Tibial nerve (tissue), 4 donors: ENCODE results near the gene HAPSTR1.

Experiments
- CTCF ChIP-seq, 5 experiments: fragments of 200-600 bp in 3 of 5; fragments of 450-650 bp in 2 of 5; sonication (generic) in 3 of 5; IDR thresholded peaks; one replicate each; pipeline ENCODE4 v1.5.1; 2016 to 2019; ENCODE audit warnings: antibody characterized with exemption in 5 of 5, mild to moderate bottlenecking in 3 of 5, moderate library complexity in 2 of 5
- EP300 ChIP-seq, 2 donors: sonication (generic); formaldehyde crosslinking; IDR thresholded peaks; one replicate each; pipeline ENCODE4 v1.6.1; 2017; ENCODE audit warnings: antibody characterized with exemption in 2 of 2, mild to moderate bottlenecking in 1 of 2
- POLR2A ChIP-seq, 2 donors: fragments of 450-650 bp; IDR thresholded peaks; one replicate each; pipeline ENCODE4 v1.6.1; 2017; ENCODE audit warnings: antibody characterized with exemption in 2 of 2, mild to moderate bottlenecking in 2 of 2, moderate library complexity in 2 of 2

DNA sequence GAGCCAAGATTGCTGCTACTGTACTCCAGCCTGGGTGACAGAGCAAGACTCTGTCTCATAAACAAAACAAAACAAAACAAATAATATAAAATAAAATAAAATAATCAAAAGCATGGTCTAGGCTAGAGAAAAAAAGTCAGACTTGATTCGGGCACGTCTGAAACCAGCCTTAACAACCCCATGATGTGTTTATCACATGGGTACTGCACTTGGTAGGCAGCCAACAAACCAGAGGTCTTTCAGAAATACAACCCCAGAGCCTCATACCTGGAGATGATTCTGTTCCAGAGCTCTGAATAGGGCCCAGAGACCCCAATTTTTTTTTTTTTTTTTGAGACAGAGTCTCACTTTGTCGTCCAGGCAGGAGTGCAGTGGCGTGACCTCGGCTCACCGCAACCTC, 9.6 kb upstream of the HAPSTR1 start:
- no peak for TF ChIP-seq CTCF (IDR thresholded peaks at IDR 0.05)
- TF ChIP-seq POLR2A (IDR thresholded peaks at IDR 0.05) = no peak
- no peak for TF ChIP-seq EP300 (IDR thresholded peaks at IDR 0.05)
